Endothelial cell of umbilical vein (primary cell): ENCODE results near the gene EIF4G2. TPM values are rescaled to one million over a fixed set of nuclear protein-coding genes. Genes with fewer than 3 reads are reported as not detected.
A peak's percentile ranks its signal among the peaks of the same experiment; 100 is the strongest.

ENCODE experiments used
- BruUV-seq: library from RNA; stranded (reverse); fragments of 400-500 nt; replicated peaks from 2 replicates; lab custom pipeline; 2021; lab: Mats Ljungman, UMichigan
- CTCF ChIA-PET: fragments of 300-600, 350-600 bp; sonication (Branson Sonifier 250); formaldehyde crosslinking; loops from one replicate; lab custom pipeline; 2021; ENCODE audit warnings: antibody characterized with exemption, inconsistent platforms; lab: Charles Lee
- POLR2A ChIA-PET: fragments of 300-600, 350-600 bp; sonication (Branson Sonifier 250); formaldehyde crosslinking; loops from one replicate; lab custom pipeline; 2021; ENCODE audit warnings: antibody characterized with exemption, inconsistent platforms; lab: Charles Lee
- DNase-seq: peaks from one replicate; pipeline ENCODE4 v3.0.0-alpha.2; 2011; ENCODE audit warnings: low read depth, low spot score
- FAIRE-seq: peaks from 2 replicates; lab custom pipeline; 2011; peaks lifted over from hg19 to GRCh38; lab: Jason Lieb, UNC
- H2AFZ ChIP-seq: 2 replicates; pipeline ENCODE4 v1.6.0; 2012; ENCODE audit warnings: low read depth, low read length, control low read depth, inconsistent platforms
- H3K27ac ChIP-seq: 2 replicates; pipeline ENCODE4 v1.5.1; 2011; ENCODE audit warnings: low read depth, mild to moderate bottlenecking, control low read depth, low read length, moderate library complexity; ENCODE audit not compliant: insufficient read depth
- H3K27me3 ChIP-seq, 2 experiments: 2 replicates each; pipeline versions ENCODE4 v1.6.0 to v1.6.1; 2011; ENCODE audit warnings: low read length in 2 of 2, mixed read lengths in 1 of 2; ENCODE audit not compliant: control insufficient read depth in 2 of 2, insufficient read depth in 2 of 2
- H3K36me3 ChIP-seq, 2 experiments: 2 replicates in 1 of 2; 3 replicates in 1 of 2; pipeline ENCODE4 v1.5.1; 2011; ENCODE audit warnings: low read length in 2 of 2, mild to moderate bottlenecking in 1 of 2, moderate library complexity in 1 of 2; ENCODE audit not compliant: control insufficient read depth in 2 of 2, insufficient read depth in 2 of 2; ENCODE audit errors: extremely low read depth in 1 of 2
- H3K4me1 ChIP-seq: 3 replicates; pipeline ENCODE4 v1.5.1; 2011; ENCODE audit warnings: mild to moderate bottlenecking, low read length; ENCODE audit not compliant: control insufficient read depth, insufficient read depth; ENCODE audit errors: extremely low read depth
- H3K4me2 ChIP-seq: 2 replicates; pipeline ENCODE4 v1.6.1; 2011; ENCODE audit warnings: low read length, control low read depth, mixed read lengths; ENCODE audit not compliant: insufficient read depth
- H3K4me3 ChIP-seq, 3 experiments: fragments of 200-600 bp in 1 of 3; sonication (generic), shearing (Covaris generic) in 1 of 3; replicated peaks in 1 of 3; 2 replicates each; pipeline ENCODE4 v1.5.1; 2011 to 2016; ENCODE audit warnings: control low read depth in 3 of 3, low read length in 3 of 3, mild to moderate bottlenecking in 2 of 3, inconsistent platforms in 1 of 3, low read depth in 1 of 3, moderate library complexity in 1 of 3; ENCODE audit not compliant: insufficient read depth in 1 of 3
- H3K79me2 ChIP-seq: 2 replicates; pipeline ENCODE4 v1.6.0; 2012; ENCODE audit warnings: low read length, inconsistent platforms; ENCODE audit not compliant: control insufficient read depth, insufficient read depth
- H3K9ac ChIP-seq: replicated peaks from 2 replicates; pipeline ENCODE3; 2011; ENCODE audit warnings: low read length, control low read depth; ENCODE audit not compliant: insufficient read depth; ENCODE audit errors: extremely low read depth
- H3K9me1 ChIP-seq: replicated peaks from 3 replicates; pipeline ENCODE4 v1.6.0; 2011; ENCODE audit warnings: mild to moderate bottlenecking, low read length; ENCODE audit not compliant: control insufficient read depth, insufficient read depth; ENCODE audit errors: extremely low read depth
- H3K9me3 ChIP-seq: replicated peaks from 2 replicates; pipeline ENCODE4 v1.5.1; 2012; ENCODE audit warnings: low read length, inconsistent platforms; ENCODE audit not compliant: control insufficient read depth, insufficient read depth
- H4K20me1 ChIP-seq: replicated peaks from 2 replicates; pipeline ENCODE3; 2011; ENCODE audit warnings: mild to moderate bottlenecking, low read length; ENCODE audit not compliant: control insufficient read depth, insufficient read depth; ENCODE audit errors: extremely low read depth
- EZH2 ChIP-seq: IDR thresholded peaks from 2 replicates; pipeline ENCODE4 v1.6.1; 2012; ENCODE audit warnings: borderline replicate concordance, low read depth, mild to moderate bottlenecking, moderate library complexity, low read length, inconsistent platforms; ENCODE audit not compliant: severe bottlenecking
- FOS ChIP-seq: IDR thresholded peaks from 2 replicates; pipeline ENCODE4 v1.6.1; 2011; ENCODE audit warnings: mild to moderate bottlenecking, low read length, moderate library complexity, borderline replicate concordance; ENCODE audit not compliant: insufficient read depth
- GATA2 ChIP-seq: IDR thresholded peaks from 2 replicates; pipeline ENCODE4 v1.7.0; 2011; ENCODE audit warnings: low read depth, mild to moderate bottlenecking, moderate library complexity, mixed read lengths, low read length; ENCODE audit not compliant: insufficient read length, insufficient read depth
- JUN ChIP-seq: IDR thresholded peaks from 2 replicates; pipeline ENCODE4 v1.6.1; 2011; ENCODE audit warnings: borderline replicate concordance, low read depth; ENCODE audit not compliant: insufficient read length, insufficient read depth
- MYC ChIP-seq: IDR thresholded peaks from one replicate; pipeline ENCODE4 v1.6.1; 2011; ENCODE audit warnings: mild to moderate bottlenecking, low read depth, low read length
- POLR2A ChIP-seq: IDR thresholded peaks from 2 replicates; pipeline ENCODE4 v1.6.1; 2012; ENCODE audit warnings: low read depth, mild to moderate bottlenecking, control low read depth, low read length
- POLR2AphosphoS5 ChIP-seq: IDR thresholded peaks from 2 replicates; pipeline ENCODE4 v1.6.1; 2012; ENCODE audit warnings: low read depth, mild to moderate bottlenecking, control low read depth, low read length, moderate library complexity; ENCODE audit not compliant: insufficient read depth
- dilution Hi-C: fragments of 300-500 bp; cut with MboI; formaldehyde crosslinking; loops from one replicate; pipeline ENCODE4 v1.15.0; 2019; ENCODE audit warnings: low sequenced_read_pairs; ENCODE audit not compliant: extremely low pct_ligation_motif_present
- intact Hi-C: fragments of 100-400 bp; cut with micrococcal nuclease; formaldehyde crosslinking; loops from one replicate; pipeline ENCODE4 v1.10.0; 2022
- polyA plus RNA-seq, 4 experiments: library from polyadenylated mRNA; depleted of rRNA in 3 of 4; stranded (reverse) in 3 of 4; unstranded in 1 of 4; fragments of >200 nt; gene quantifications; 2 replicates each; pipeline versions ENCODE4 v1.2.1 to v1.2.3, GENCODE V29; 2011 to 2012; ENCODE audit warnings: missing spikeins in 1 of 4
- total RNA-seq: library from RNA; stranded (reverse); gene quantifications from 2 replicates; pipeline ENCODE4 v1.2.3, GENCODE V29; 2021
- TF ChIP-seq, protein P1 (sequence below), 2 donors: IDR thresholded peaks; 1 replicate in 1 of 2; 2 replicates in 1 of 2; pipeline ENCODE4 v1.5.1; 2011; ENCODE audit warnings: low read length in 2 of 2, mild to moderate bottlenecking in 2 of 2, moderate library complexity in 2 of 2, control low read depth in 1 of 2, inconsistent platforms in 1 of 2, low read depth in 1 of 2; ENCODE audit not compliant: insufficient read depth in 1 of 2; ENCODE audit errors: extremely low read depth in 1 of 2
- TF ChIP-seq, protein P2 (sequence below): IDR thresholded peaks from 2 replicates; pipeline ENCODE4 v1.6.1; 2011; ENCODE audit not compliant: insufficient read depth, insufficient read length

Gene EIF4G2
- total and polyA plus RNA-seq, 2 donors (not counting 3 experiments of a cell fraction or from before 2014, with no cell fraction given): 382 to 1,194 TPM

GRCh38 chr11:10752061-10752460 is 56.7 kb downstream of the EIF4G2 start:
- FAIRE-seq (no peak), DNase-seq (no peak)
- H3K9me3 ChIP-seq: no peaks in the 10 kb centered on the region
- H3K9ac ChIP-seq: peak overlapping the region; percentile 90
- H3K4me1 ChIP-seq: peaks cover 13% of the 10 kb centered on the region
- dilution Hi-C loops: no loop called here
- ChIA-PET CTCF (interaction anchor here (1.3 to 1.4 kb wide), 2 partner anchors 12 to 19 kb away, joined by 4 to 5 read pairs; no protein-coding TSS in a partner anchor), POLR2A (no interaction called here)
- peaks cover under 1 to 17% of the 10 kb centered on the region in 2 experiments for H3K36me3 ChIP-seq
- peak overlapping the region; percentile 79 to 99 (median 92) for H3K4me3 ChIP-seq
- peak overlapping the region; percentile 59 for H3K27ac ChIP-seq
- no peaks in the 10 kb centered on the region for H3K9me1 ChIP-seq
- intact Hi-C loops: no loop called here
- H3K27me3 ChIP-seq: no peaks in the 10 kb centered on the region
- H3K79me2 ChIP-seq: peaks cover 19% of the 10 kb centered on the region
- TF ChIP-seq, protein P1, sequence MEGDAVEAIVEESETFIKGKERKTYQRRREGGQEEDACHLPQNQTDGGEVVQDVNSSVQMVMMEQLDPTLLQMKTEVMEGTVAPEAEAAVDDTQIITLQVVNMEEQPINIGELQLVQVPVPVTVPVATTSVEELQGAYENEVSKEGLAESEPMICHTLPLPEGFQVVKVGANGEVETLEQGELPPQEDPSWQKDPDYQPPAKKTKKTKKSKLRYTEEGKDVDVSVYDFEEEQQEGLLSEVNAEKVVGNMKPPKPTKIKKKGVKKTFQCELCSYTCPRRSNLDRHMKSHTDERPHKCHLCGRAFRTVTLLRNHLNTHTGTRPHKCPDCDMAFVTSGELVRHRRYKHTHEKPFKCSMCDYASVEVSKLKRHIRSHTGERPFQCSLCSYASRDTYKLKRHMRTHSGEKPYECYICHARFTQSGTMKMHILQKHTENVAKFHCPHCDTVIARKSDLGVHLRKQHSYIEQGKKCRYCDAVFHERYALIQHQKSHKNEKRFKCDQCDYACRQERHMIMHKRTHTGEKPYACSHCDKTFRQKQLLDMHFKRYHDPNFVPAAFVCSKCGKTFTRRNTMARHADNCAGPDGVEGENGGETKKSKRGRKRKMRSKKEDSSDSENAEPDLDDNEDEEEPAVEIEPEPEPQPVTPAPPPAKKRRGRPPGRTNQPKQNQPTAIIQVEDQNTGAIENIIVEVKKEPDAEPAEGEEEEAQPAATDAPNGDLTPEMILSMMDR (IDR thresholded peaks at IDR 0.05; ENCODE audit: extremely low read depth in 1 of 2, insufficient read depth in 1 of 2, low read depth in 1 of 2, low read length in 2 of 2): no peak
- TF ChIP-seq POLR2AphosphoS5 (no peak), POLR2A (no peak), MYC (no peak), JUN (no peak), FOS (no peak), EZH2 (no peak), GATA2 (no peak)
- TF ChIP-seq, protein P2, sequence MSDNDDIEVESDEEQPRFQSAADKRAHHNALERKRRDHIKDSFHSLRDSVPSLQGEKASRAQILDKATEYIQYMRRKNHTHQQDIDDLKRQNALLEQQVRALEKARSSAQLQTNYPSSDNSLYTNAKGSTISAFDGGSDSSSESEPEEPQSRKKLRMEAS: no peak
- no peak overlapping the region for H2AFZ ChIP-seq
- peak overlapping the region; percentile 98 for H3K4me2 ChIP-seq
- peaks cover 3% of the 10 kb centered on the region for H4K20me1 ChIP-seq
- BruUV-seq: no TSS peak
